Endothelial cell of umbilical vein (primary cell): Measurements from ENCODE around the gene FOXS1. TPM values are rescaled to one million over a fixed set of nuclear protein-coding genes. Genes with fewer than 3 reads are reported as not detected.

ENCODE experiments used
- BruUV-seq: library from RNA; stranded (reverse); fragments of 400-500 nt; replicated peaks from 2 replicates; lab custom pipeline; 2021; lab: Mats Ljungman, UMichigan
- CTCF ChIA-PET: fragments of 300-600, 350-600 bp; sonication (Branson Sonifier 250); formaldehyde crosslinking; loops from one replicate; lab custom pipeline; 2021; ENCODE audit warnings: antibody characterized with exemption, inconsistent platforms; lab: Charles Lee
- POLR2A ChIA-PET: fragments of 300-600, 350-600 bp; sonication (Branson Sonifier 250); formaldehyde crosslinking; loops from one replicate; lab custom pipeline; 2021; ENCODE audit warnings: antibody characterized with exemption, inconsistent platforms; lab: Charles Lee
- DNase-seq: peaks from one replicate; pipeline ENCODE4 v3.0.0-alpha.2; 2011; ENCODE audit warnings: low read depth, low spot score
- FAIRE-seq: peaks from 2 replicates; lab custom pipeline; 2011; peaks lifted over from hg19 to GRCh38; lab: Jason Lieb, UNC
- H2AFZ ChIP-seq: 2 replicates; pipeline ENCODE4 v1.6.0; 2012; ENCODE audit warnings: low read depth, low read length, control low read depth, inconsistent platforms
- H3K27ac ChIP-seq: 2 replicates; pipeline ENCODE4 v1.5.1; 2011; ENCODE audit warnings: low read depth, mild to moderate bottlenecking, control low read depth, low read length, moderate library complexity; ENCODE audit not compliant: insufficient read depth
- H3K27me3 ChIP-seq, 2 experiments: 2 replicates each; pipeline versions ENCODE4 v1.6.0 to v1.6.1; 2011; ENCODE audit warnings: low read length in 2 of 2, mixed read lengths in 1 of 2; ENCODE audit not compliant: control insufficient read depth in 2 of 2, insufficient read depth in 2 of 2
- H3K36me3 ChIP-seq, 2 experiments: 2 replicates in 1 of 2; 3 replicates in 1 of 2; pipeline ENCODE4 v1.5.1; 2011; ENCODE audit warnings: low read length in 2 of 2, mild to moderate bottlenecking in 1 of 2, moderate library complexity in 1 of 2; ENCODE audit not compliant: control insufficient read depth in 2 of 2, insufficient read depth in 2 of 2; ENCODE audit errors: extremely low read depth in 1 of 2
- H3K4me1 ChIP-seq: 3 replicates; pipeline ENCODE4 v1.5.1; 2011; ENCODE audit warnings: mild to moderate bottlenecking, low read length; ENCODE audit not compliant: control insufficient read depth, insufficient read depth; ENCODE audit errors: extremely low read depth
- H3K4me2 ChIP-seq: 2 replicates; pipeline ENCODE4 v1.6.1; 2011; ENCODE audit warnings: low read length, control low read depth, mixed read lengths; ENCODE audit not compliant: insufficient read depth
- H3K4me3 ChIP-seq, 3 experiments: fragments of 200-600 bp in 1 of 3; sonication (generic), shearing (Covaris generic) in 1 of 3; replicated peaks in 1 of 3; 2 replicates each; pipeline ENCODE4 v1.5.1; 2011 to 2016; ENCODE audit warnings: control low read depth in 3 of 3, low read length in 3 of 3, mild to moderate bottlenecking in 2 of 3, inconsistent platforms in 1 of 3, low read depth in 1 of 3, moderate library complexity in 1 of 3; ENCODE audit not compliant: insufficient read depth in 1 of 3
- H3K79me2 ChIP-seq: 2 replicates; pipeline ENCODE4 v1.6.0; 2012; ENCODE audit warnings: low read length, inconsistent platforms; ENCODE audit not compliant: control insufficient read depth, insufficient read depth
- H3K9ac ChIP-seq: replicated peaks from 2 replicates; pipeline ENCODE3; 2011; ENCODE audit warnings: low read length, control low read depth; ENCODE audit not compliant: insufficient read depth; ENCODE audit errors: extremely low read depth
- H3K9me1 ChIP-seq: replicated peaks from 3 replicates; pipeline ENCODE4 v1.6.0; 2011; ENCODE audit warnings: mild to moderate bottlenecking, low read length; ENCODE audit not compliant: control insufficient read depth, insufficient read depth; ENCODE audit errors: extremely low read depth
- H3K9me3 ChIP-seq: replicated peaks from 2 replicates; pipeline ENCODE4 v1.5.1; 2012; ENCODE audit warnings: low read length, inconsistent platforms; ENCODE audit not compliant: control insufficient read depth, insufficient read depth
- H4K20me1 ChIP-seq: replicated peaks from 2 replicates; pipeline ENCODE3; 2011; ENCODE audit warnings: mild to moderate bottlenecking, low read length; ENCODE audit not compliant: control insufficient read depth, insufficient read depth; ENCODE audit errors: extremely low read depth
- CTCF ChIP-seq, 2 donors: IDR thresholded peaks; 1 replicate in 1 of 2; 2 replicates in 1 of 2; pipeline ENCODE4 v1.5.1; 2011; ENCODE audit warnings: low read length in 2 of 2, mild to moderate bottlenecking in 2 of 2, moderate library complexity in 2 of 2, control low read depth in 1 of 2, inconsistent platforms in 1 of 2, low read depth in 1 of 2; ENCODE audit not compliant: insufficient read depth in 1 of 2; ENCODE audit errors: extremely low read depth in 1 of 2
- EZH2 ChIP-seq: IDR thresholded peaks from 2 replicates; pipeline ENCODE4 v1.6.1; 2012; ENCODE audit warnings: borderline replicate concordance, low read depth, mild to moderate bottlenecking, moderate library complexity, low read length, inconsistent platforms; ENCODE audit not compliant: severe bottlenecking
- FOS ChIP-seq: IDR thresholded peaks from 2 replicates; pipeline ENCODE4 v1.6.1; 2011; ENCODE audit warnings: mild to moderate bottlenecking, low read length, moderate library complexity, borderline replicate concordance; ENCODE audit not compliant: insufficient read depth
- GATA2 ChIP-seq: IDR thresholded peaks from 2 replicates; pipeline ENCODE4 v1.7.0; 2011; ENCODE audit warnings: low read depth, mild to moderate bottlenecking, moderate library complexity, mixed read lengths, low read length; ENCODE audit not compliant: insufficient read length, insufficient read depth
- JUN ChIP-seq: IDR thresholded peaks from 2 replicates; pipeline ENCODE4 v1.6.1; 2011; ENCODE audit warnings: borderline replicate concordance, low read depth; ENCODE audit not compliant: insufficient read length, insufficient read depth
- MYC ChIP-seq: IDR thresholded peaks from one replicate; pipeline ENCODE4 v1.6.1; 2011; ENCODE audit warnings: mild to moderate bottlenecking, low read depth, low read length
- POLR2A ChIP-seq: IDR thresholded peaks from 2 replicates; pipeline ENCODE4 v1.6.1; 2012; ENCODE audit warnings: low read depth, mild to moderate bottlenecking, control low read depth, low read length
- POLR2AphosphoS5 ChIP-seq: IDR thresholded peaks from 2 replicates; pipeline ENCODE4 v1.6.1; 2012; ENCODE audit warnings: low read depth, mild to moderate bottlenecking, control low read depth, low read length, moderate library complexity; ENCODE audit not compliant: insufficient read depth
- dilution Hi-C: fragments of 300-500 bp; cut with MboI; formaldehyde crosslinking; loops from one replicate; pipeline ENCODE4 v1.15.0; 2019; ENCODE audit warnings: low sequenced_read_pairs; ENCODE audit not compliant: extremely low pct_ligation_motif_present
- intact Hi-C: fragments of 100-400 bp; cut with micrococcal nuclease; formaldehyde crosslinking; loops from one replicate; pipeline ENCODE4 v1.10.0; 2022
- polyA plus RNA-seq, 4 experiments: library from polyadenylated mRNA; depleted of rRNA in 3 of 4; stranded (reverse) in 3 of 4; unstranded in 1 of 4; fragments of >200 nt; gene quantifications; 2 replicates each; pipeline versions ENCODE4 v1.2.1 to v1.2.3, GENCODE V29; 2011 to 2012; ENCODE audit warnings: missing spikeins in 1 of 4
- total RNA-seq: library from RNA; stranded (reverse); gene quantifications from 2 replicates; pipeline ENCODE4 v1.2.3, GENCODE V29; 2021
- TF ChIP-seq, protein P1 (sequence below): IDR thresholded peaks from 2 replicates; pipeline ENCODE4 v1.6.1; 2011; ENCODE audit not compliant: insufficient read depth, insufficient read length

Gene FOXS1
- total and polyA plus RNA-seq, 2 donors (not counting 3 experiments of a cell fraction or from before 2014, with no cell fraction given), result 0.84 TPM; not detected in 1

- no peaks in the 10 kb centered on the region for H3K79me2 ChIP-seq
- no peak overlapping the region for H3K4me2 ChIP-seq
- H3K4me3 ChIP-seq, result no peak overlapping the region
- H2AFZ ChIP-seq, result no peak overlapping the region
- ChIA-PET CTCF (interaction anchor here (1.2 to 25.3 kb wide), 3 partner anchors 13 to 115 kb away, joined by 3 to 619 read pairs (median 82); partner anchors contain the start of genes FOXS1 and PDRG1), POLR2A (no interaction called here)
- H3K9me1 ChIP-seq, result no peaks in the 10 kb centered on the region
- peak overlapping the region; percentile 8 for H3K27ac ChIP-seq
- intact Hi-C loops (no loop called here), dilution Hi-C loops (no loop called here)
- BruUV-seq, result no TSS peak
- no peaks in the 10 kb centered on the region for H3K9me3 ChIP-seq
- DNase-seq, result peak; percentile 88
- no peaks in the 10 kb centered on the region for H4K20me1 ChIP-seq
- peak; percentile 93 for FAIRE-seq
- H3K9ac ChIP-seq, result no peak overlapping the region
- peaks cover 38% of the 10 kb centered on the region for H3K4me1 ChIP-seq
- no peaks in the 10 kb centered on the region for H3K27me3 ChIP-seq
- H3K36me3 ChIP-seq, result no peaks in the 10 kb centered on the region
- TF ChIP-seq MYC, result no peak
- TF ChIP-seq POLR2AphosphoS5, result peak; percentile 77
- TF ChIP-seq GATA2, result no peak
- no peak for TF ChIP-seq CTCF (IDR thresholded peaks at IDR 0.05; ENCODE audit: extremely low read depth in 1 of 2, insufficient read depth in 1 of 2, low read depth in 1 of 2, low read length in 2 of 2)
- TF ChIP-seq, protein P1, sequence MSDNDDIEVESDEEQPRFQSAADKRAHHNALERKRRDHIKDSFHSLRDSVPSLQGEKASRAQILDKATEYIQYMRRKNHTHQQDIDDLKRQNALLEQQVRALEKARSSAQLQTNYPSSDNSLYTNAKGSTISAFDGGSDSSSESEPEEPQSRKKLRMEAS, result peak; percentile 46
- TF ChIP-seq JUN, result peak; percentile 90
- TF ChIP-seq POLR2A, result no peak
- peak; percentile 97 for TF ChIP-seq FOS
- no peak for TF ChIP-seq EZH2
These were observed 9.2 kb downstream of the FOXS1 start for GRCh38 chr20:31835977-31836852.
